ENCODE results near the gene CLDN2.

CLDN2 gene

GRCh38 chrX:106921637-106922036, 1.4 kb downstream of the CLDN2 start:
- DNase-seq (ENCODE audit: low read depth in 2 of 2) = no peak

GRCh38 chrX:106927023-106927422, 6.8 kb downstream of the CLDN2 start:
- no peak for DNase-seq (ENCODE audit: low read depth in 2 of 2)

- no peak for DNase-seq (ENCODE audit: low read depth in 2 of 2)
Observed at GRCh38 chrX:106927700-106928099, 7.5 kb downstream of the CLDN2 start.

GRCh38 chrX:106928227-106928626, 8.0 kb downstream of the CLDN2 start:
- no peak for DNase-seq (ENCODE audit: low read depth in 2 of 2)

GRCh38 chrX:106931831-106932491, 11.8 kb downstream of the CLDN2 start:
- no peak for DNase-seq (ENCODE audit: low read depth in 2 of 2)

GRCh38 chrX:106932492-106932923, 12.3 kb downstream of the CLDN2 start:
- no peak for DNase-seq (ENCODE audit: low read depth in 2 of 2)

- no peak for DNase-seq (ENCODE audit: low read depth in 2 of 2)
Observed at GRCh38 chrX:106932960-106933537, 12.8 kb downstream of the CLDN2 start.

GRCh38 chrX:106933538-106933961, 13.3 kb downstream of the CLDN2 start:
- DNase-seq (ENCODE audit: low read depth in 2 of 2) = no peak

- no peak for DNase-seq (ENCODE audit: low read depth in 2 of 2)
Observed at GRCh38 chrX:106935175-106935574, 15.0 kb downstream of the CLDN2 start.

- no peak for DNase-seq (ENCODE audit: low read depth in 2 of 2)
Observed at GRCh38 chrX:106936246-106936645, 16.0 kb downstream of the CLDN2 start.

- DNase-seq (ENCODE audit: low read depth in 2 of 2) = no peak
Observed at GRCh38 chrX:106939566-106939965, 19.4 kb downstream of the CLDN2 start.

- DNase-seq (ENCODE audit: low read depth in 2 of 2) = no peak
Observed at GRCh38 chrX:106940068-106940467, 19.9 kb downstream of the CLDN2 start.

GRCh38 chrX:106946464-106946863, 26.3 kb downstream of the CLDN2 start:
- no peak for DNase-seq (ENCODE audit: low read depth in 2 of 2)

GRCh38 chrX:106948641-106949040, 28.4 kb downstream of the CLDN2 start:
- DNase-seq (ENCODE audit: low read depth in 2 of 2) = no peak

GRCh38 chrX:106949366-106949765, 29.2 kb downstream of the CLDN2 start:
- no peak for DNase-seq (ENCODE audit: low read depth in 2 of 2)

- DNase-seq (ENCODE audit: low read depth in 2 of 2) = no peak
Observed at GRCh38 chrX:106950381-106950780, 30.2 kb downstream of the CLDN2 start.

- no peak for DNase-seq (ENCODE audit: low read depth in 2 of 2)
Observed at GRCh38 chrX:106951230-106951629, 31.0 kb downstream of the CLDN2 start.

- no peak for DNase-seq (ENCODE audit: low read depth in 2 of 2)
Observed at GRCh38 chrX:106952089-106952488, 31.9 kb downstream of the CLDN2 start.

GRCh38 chrX:106952538-106952937, 32.3 kb downstream of the CLDN2 start:
- no peak for DNase-seq (ENCODE audit: low read depth in 2 of 2)

GRCh38 chrX:106952988-106953387, 32.8 kb downstream of the CLDN2 start:
- DNase-seq (ENCODE audit: low read depth in 2 of 2) = no peak

GRCh38 chrX:106954041-106954440, 33.8 kb downstream of the CLDN2 start:
- no peak for DNase-seq (ENCODE audit: low read depth in 2 of 2)

GRCh38 chrX:106955004-106955772, 35.0 kb downstream of the CLDN2 start:
- DNase-seq (ENCODE audit: low read depth in 2 of 2) = no peak

- DNase-seq (ENCODE audit: low read depth in 2 of 2) = no peak
Observed at GRCh38 chrX:106957856-106958255, 37.7 kb downstream of the CLDN2 start.
